T-helper 9 cell (primary cell): ENCODE measurements around the gene C14orf93.

ENCODE experiments used
- DNase-seq: peaks from one replicate; pipeline ENCODE4 v3.0.0-alpha.2; 2020

The C14orf93 gene

DNA sequence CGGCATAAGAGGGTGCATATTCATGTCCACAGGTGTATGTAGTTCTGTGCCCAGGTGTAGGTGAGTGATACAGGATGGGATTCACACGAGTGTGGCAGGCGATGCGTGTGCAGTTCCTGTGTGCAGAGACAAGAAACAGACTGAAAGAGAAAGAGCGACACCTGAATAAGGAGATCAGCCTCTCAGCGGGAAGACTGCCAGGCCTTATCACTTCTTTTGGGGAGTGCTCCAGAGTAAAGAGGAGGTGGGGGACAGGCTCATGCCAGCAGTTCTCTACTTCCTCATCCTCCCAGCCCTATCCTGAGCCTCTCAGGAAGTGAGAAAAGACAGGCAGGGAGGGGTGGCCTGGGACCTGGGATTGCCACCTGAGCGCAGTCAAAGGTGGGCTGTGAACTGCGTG is 34.9 kb upstream of the C14orf93 start:
- no peak for DNase-seq

DNA sequence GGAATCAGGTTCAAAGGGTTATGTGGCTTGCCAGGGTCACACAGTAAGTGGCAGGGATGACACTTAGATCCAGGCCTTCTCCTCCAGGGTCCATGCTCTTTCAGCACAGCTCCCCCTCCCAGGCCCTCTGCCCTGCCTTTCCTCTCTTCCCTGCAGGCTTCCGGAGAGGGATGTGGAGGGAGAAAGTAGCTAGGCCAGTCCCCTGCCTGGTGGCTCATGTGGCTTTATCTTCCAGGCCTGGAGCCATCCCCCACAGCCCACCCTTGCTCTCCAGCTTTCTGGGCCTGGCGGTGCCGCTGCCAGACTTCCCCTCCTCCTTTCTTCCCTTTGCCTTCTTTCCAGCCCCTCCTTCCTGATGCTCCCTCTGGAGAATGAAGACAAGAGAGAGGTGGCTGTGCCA is 33.8 kb upstream of the C14orf93 start:
- DNase-seq = no peak

- no peak for DNase-seq
These were observed 33.2 kb upstream of the C14orf93 start for GRCh38 chr14:23043145-23043544.

DNA sequence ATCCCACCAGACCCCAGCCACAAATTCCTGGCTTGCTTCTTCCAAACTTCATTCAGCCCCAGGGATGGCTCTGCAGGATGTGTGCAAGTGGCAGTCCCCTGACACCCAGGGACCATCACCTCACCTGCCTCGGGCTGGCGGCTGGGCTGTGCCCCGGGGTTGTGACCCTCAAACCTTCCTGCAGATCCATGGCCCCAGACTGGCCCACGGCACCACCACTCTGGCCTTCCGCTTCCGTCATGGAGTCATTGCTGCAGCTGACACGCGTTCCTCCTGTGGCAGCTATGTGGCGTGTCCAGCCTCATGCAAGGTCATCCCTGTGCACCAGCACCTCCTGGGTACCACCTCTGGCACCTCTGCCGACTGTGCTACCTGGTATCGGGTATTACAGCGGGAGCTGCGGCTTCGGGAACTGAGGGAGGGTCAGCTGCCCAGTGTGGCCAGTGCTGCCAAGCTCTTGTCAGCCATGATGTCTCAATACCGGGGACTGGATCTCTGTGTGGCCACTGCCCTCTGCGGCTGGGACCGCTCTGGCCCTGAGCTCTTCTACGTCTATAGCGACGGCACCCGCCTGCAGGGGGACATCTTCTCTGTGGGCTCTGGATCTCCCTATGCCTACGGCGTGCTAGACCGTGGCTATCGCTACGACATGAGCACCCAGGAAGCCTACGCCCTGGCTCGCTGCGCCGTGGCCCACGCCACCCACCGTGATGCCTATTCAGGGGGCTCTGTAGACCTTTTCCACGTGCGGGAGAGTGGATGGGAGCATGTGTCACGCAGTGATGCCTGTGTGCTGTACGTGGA is 32.4 kb upstream of the C14orf93 start, which contains the start of gene PSMB11:
PSMB11 (plus strand) TSS at position 51 of the 804 bp plus-strand sequence; CDS start at position 65, 14 bp downstream.
- no peak for DNase-seq

GRCh38 chr14:23041729-23042128 is 31.8 kb upstream of the C14orf93 start:
- DNase-seq = no peak

GRCh38 chr14:23040100-23040499 is 30.2 kb upstream of the C14orf93 start:
- no peak for DNase-seq

- DNase-seq = no peak
These were observed 25.6 kb upstream of the C14orf93 start for GRCh38 chr14:23035303-23036144.

DNA sequence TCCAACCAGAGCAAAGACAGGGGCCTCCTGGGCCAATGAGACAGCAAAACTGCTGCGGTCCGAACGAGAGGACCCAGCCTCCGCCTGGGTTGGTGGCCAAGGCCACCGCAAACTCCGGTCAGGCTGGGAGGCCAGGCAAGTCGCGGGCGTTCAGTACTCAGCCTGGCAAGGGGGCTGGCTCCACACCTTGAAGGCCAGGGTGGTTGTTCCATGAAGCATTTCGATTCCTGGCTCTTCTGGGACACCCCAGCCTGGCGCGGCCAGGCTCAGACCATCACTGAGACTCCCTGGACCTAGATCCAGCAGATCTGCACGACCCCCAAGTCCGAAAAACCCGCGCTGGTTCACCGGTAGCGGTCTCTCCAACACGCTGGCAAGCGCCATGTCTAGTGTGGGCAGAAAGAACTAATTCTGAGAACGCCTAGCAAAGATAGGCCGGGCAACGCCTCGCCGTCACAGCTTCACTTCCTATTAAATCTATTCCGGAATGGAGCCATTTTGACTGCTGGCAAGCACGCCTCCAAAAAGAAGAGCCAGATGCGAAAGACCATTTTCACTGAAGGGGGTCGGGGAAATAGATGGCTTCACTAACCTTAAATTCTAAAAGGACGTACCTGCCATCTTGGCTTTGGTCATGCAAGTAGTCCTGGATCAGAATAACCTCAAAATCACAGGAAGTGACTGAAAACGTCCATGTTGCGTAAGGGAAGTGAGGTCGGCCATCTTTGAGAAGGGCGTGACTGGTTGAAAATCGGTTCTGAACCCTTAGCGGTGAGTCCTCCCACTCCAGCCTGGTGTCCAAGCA is 24.8 kb upstream of the C14orf93 start, which contains the start of gene PSMB5:
PSMB5 (minus strand) TSS at position 403 of the 805 bp plus-strand sequence; CDS start at position 384, 19 bp downstream.
- DNase-seq = peak; percentile 70

- no peak for DNase-seq
These were observed 24.0 kb upstream of the C14orf93 start for GRCh38 chr14:23033801-23034497.

DNA sequence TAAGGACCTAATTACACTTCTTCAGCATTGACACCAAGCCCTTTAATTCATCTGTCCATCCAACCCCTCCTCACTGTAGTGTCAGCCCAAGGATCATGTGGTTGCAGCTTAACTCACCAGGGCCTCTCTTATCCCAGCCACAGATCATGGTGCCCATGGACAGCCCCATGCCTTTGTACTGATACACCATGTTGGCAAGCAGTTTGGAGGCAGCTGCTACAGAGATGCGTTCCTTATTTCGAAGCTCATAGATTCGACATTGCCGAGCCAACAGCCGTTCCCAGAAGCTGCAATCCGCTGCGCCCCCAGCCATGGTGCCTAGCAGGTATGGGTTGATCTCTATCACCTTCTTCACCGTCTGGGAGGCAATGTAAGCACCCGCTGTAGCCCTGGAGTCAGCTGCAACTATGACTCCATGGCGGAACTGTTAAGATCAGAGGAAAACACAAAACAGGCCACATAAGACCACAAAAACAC is 23.3 kb upstream of the C14orf93 start:
- DNase-seq = no peak

GRCh38 chr14:23030936-23031335 is 21.0 kb upstream of the C14orf93 start:
- no peak for DNase-seq

GRCh38 chr14:23028799-23029198 is 18.9 kb upstream of the C14orf93 start:
- DNase-seq = no peak

- DNase-seq = no peak
These were observed 15.3 kb upstream of the C14orf93 start for GRCh38 chr14:23025151-23025814.

GRCh38 chr14:23024612-23025075 is 14.7 kb upstream of the C14orf93 start:
- no peak for DNase-seq

- DNase-seq = no peak
These were observed 13.8 kb upstream of the C14orf93 start for GRCh38 chr14:23023795-23024152.

DNA sequence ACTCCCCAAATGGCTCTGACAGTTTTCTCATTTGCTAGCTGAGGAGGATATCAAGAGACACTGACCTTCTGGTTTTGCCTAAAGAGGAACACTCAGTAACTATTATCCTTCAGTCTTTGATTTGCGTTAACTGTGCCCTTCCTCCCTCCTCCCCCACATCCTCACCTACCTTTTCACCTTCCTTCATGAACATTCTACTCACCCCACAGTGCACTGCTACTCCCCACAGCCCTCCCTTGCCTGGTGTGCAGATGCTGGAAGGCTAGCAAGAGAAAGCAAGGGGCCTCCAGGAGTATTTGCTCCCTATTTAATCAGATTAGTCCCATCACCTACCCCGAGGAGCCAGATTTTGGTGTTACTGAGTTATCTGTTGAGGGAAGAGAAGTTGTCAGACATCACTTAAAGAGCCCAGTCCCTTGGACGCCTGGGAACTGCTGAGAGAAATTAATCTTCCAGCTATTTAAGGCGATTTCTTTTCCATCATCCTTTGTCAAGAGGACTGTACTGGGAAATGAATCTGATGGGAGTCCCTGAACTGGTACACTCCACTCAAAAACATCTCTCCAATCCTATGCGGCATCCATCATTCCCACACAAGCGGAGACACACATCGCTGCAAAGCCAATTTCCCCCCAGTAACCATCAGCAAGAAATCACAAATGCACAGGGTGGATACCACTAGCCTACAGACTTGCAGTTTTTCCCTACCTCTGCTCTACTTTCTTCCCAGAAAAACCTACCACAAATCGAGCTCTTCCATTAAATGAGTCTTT is 13.3 kb upstream of the C14orf93 start:
- DNase-seq = no peak

GRCh38 chr14:23021889-23022442 is 12.0 kb upstream of the C14orf93 start:
- DNase-seq = no peak

DNA sequence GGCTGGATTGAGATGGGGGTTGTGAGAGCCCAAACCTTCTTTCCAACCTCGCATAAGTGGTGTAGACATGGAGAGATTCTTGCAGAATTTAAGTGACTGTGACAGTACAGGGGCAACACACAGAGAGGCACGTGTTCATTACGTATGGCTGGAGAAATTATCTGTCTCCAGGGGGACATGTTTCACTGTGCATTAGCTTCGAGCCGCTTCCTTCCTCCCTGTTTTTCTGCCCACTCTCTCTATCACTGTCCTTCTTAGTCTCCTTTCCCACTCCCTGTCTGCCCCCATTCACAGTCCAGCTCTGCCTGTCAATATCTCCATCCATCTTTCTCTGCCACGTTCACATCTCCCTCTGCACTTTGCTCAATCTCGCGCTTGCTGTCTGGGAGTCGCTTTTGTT is 11.5 kb upstream of the C14orf93 start:
- no peak for DNase-seq

DNA sequence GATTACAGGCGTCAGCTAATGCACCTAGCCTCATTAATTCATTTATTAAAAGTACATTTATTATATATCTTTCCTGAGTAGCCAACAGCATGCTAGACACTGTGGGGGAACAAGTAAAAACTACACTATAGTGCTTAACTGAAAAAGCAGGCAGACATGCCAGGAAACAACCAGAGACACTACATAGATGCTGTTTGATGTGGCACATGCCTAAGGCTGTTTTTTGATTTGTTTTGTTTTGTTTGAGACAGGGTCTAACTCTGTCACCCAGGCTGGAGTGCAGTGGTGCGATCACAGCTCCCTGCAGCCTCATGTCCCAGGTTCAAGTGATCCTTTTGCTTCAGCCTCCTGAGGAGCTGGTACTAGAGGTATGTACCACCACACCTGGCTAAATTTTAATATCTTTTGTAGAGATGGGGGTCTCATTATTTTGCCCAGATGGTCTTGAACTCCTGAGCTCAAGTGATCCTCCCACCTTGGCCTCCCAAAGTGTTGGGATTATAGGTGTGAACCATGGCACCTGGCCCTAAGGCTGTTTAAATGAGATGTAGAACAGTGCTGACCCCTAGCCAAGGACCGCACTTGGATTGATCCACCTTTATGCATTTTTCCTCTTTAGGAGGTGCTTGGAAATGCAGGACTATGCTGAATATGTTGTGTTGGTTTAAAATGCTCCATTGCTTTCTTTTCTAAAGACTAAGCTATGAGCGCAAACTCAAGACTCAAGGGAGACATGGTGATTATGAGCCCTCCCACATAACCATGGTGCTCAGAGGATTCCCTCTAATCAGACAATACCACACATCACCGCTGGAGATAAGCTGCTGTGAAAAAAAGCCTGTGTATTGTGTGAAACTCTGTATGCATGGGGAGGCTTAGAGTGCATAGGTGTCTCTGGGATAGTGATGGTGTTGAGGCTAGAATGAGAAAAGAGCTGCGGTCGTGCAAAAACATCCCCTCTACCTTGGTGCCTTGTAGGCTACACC is 10.5 kb upstream of the C14orf93 start:
- no peak for DNase-seq
